ENCODE results near the gene CLDN1. TPM values are rescaled to one million over a fixed set of nuclear protein-coding genes. Genes with fewer than 3 reads are reported as not detected.

Gene CLDN1
- total RNA-seq, 1 donor from 2014 or later, result 14.0 TPM

DNA sequence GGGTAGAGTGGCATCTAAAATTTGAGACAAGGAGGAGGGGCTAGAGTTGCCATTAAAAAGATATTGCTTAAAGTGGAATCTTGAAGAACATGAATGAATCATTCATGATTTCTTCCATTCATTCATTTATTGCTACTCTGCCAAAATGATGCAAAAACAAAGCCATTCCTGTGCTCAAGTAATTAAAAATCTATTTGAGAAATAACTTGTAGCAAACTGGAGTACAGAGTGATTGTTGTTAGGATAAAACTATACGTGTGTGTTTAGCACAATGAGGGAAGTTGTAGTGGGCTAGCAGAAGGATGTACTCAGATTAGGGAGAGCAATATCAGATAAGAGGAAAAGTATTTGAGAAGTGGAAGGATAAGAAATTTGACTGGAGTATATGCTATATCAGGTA, 11.7 kb upstream of the CLDN1 start:
- DNase-seq (ENCODE audit: low spot score), result no peak

DNA sequence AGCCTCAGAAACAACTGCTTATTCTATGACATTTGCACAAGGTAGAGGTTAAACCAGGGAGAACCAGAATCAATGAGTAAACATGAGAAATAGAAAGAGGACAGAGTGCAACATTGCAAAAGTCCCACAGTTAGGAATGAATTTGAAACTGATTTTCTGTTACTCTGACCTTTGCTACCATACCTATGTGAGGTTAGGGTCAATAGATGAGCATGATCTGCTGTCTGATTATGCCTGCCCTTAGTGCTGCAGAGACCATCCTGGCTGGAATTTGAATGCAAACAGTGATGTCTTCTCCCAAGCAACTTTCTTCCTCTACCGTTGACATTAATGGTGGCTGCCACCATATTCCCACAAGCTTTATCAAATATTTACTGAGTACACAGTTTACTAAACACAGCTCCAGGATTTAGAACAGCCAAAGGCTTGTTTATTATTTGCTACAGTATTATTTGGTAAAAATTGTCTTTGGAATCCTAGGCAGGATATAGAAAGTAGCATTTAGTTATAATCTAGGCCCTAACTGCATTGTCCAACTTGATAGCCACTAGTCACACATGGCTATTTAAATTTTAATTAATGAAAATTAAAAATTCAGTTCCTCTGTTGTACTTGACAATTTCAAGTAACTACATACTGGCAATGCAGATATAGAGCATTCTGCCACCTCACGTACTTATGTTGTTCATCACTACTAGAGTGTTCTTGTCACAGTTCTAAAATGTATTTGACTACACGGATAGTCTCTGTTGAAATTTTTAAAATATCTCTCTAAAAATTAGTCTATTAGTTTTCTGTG, 8.9 kb upstream of the CLDN1 start:
- no peak for DNase-seq (ENCODE audit: low spot score)

DNA sequence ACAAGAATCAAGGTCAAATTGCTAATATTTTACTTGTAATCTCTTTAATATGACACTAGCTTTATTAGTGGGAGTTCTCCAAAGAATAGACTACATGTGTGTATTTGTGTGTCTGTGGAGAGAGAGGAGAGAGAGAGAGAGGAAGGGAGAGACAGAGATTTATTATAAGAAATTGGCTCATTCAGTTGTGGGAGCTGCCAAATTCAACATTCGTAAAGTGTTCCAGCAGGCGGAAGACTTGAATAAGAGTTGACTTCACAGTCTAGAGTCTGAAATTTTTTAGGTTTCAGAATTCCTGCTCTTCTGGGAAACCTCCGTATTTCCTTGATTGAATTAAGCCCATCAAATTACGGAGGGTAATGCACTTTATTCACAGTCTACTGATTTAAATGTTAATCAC, 4.7 kb upstream of the CLDN1 start:
- DNase-seq (ENCODE audit: low spot score), result peak; percentile 64

DNA sequence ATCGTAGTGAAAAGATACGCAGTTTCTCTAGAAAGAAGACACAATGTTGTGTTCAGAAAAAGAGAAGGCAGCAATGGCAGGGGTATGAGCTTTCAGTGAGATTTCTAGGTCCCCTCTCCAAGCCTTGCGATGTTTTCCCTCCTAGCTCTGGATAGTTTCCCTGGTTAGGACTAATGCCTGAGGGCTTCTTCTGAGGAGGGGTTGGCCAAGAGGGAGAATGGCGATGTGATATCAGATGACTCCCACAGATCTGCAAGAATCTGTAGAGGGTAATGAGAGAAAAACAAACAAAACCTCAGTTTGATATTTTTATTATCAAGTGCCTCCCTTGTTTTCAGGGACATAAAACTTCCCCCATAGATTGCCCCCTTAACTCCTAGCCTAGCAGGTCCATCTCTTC, 4.1 kb upstream of the CLDN1 start:
- DNase-seq (ENCODE audit: low spot score), result no peak

DNA sequence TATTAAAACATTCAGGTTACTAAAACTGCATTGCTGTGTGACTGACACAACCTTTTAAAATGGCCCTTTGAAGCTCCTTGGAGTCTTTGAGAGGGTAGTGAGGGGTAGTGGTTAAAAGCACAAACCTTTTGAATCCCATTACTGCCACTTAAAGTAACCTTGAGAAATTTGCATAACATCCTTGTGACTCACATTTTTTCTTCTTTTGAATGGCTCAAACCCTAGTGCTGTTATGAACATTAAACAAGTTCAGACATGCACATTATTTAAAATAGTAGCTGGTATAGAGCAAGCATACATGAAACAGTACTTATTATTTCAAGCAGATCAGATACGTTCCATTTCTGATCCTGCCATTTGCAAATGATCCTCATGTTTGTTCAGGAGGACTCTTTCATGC, 3.7 kb upstream of the CLDN1 start:
- no peak for DNase-seq (ENCODE audit: low spot score)

DNA sequence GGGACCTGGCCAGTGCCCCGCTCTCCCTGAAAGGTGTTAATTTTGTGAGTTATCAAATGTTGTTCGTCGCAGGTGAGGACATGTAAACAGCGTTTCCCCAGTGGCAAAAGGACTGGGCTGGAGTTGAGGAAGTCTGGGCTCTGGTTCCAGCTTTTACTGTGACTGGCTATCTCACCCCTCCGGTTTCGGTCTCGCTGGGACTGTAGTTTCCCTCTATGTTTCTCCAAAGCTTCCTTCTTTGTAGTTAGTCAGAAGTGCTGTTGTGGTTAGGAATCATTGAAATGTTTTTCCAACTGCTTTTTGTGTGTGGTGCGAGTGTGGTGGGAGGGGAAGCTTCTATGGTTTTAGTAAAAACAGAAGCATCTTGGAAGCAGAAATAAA, 990 bp upstream of the CLDN1 start:
- no peak for DNase-seq (ENCODE audit: low spot score)

DNA sequence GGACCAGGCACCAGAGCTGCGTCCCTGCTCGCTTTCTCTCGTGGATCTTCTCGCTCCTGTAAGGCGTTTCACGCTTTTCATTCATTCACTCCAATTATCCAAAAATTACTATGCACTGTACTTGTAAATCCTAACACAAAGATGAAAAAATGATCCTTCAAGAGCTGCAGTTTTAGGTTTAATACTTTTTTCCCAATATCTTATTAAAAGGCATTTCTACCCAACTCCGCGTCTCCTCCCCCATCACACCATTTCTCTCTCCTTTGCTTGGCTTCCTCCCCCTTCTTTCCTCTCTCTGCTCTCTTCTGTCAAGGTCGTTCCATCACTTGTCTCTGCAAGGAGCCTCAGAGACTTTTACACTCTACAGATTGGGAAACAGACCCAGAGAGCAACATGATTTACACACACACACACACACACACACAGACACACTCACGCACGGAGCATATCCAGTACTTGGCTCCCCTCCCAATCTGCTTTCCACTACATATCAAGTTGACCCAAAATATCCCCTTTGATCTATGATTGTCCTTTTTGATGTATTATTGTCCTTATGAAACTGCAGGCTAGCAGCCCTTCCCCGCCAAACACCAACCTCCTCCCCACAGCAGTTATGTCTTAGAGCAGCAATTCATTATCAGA, 479 bp upstream of the CLDN1 start:
- no peak for DNase-seq (ENCODE audit: low spot score)

DNA sequence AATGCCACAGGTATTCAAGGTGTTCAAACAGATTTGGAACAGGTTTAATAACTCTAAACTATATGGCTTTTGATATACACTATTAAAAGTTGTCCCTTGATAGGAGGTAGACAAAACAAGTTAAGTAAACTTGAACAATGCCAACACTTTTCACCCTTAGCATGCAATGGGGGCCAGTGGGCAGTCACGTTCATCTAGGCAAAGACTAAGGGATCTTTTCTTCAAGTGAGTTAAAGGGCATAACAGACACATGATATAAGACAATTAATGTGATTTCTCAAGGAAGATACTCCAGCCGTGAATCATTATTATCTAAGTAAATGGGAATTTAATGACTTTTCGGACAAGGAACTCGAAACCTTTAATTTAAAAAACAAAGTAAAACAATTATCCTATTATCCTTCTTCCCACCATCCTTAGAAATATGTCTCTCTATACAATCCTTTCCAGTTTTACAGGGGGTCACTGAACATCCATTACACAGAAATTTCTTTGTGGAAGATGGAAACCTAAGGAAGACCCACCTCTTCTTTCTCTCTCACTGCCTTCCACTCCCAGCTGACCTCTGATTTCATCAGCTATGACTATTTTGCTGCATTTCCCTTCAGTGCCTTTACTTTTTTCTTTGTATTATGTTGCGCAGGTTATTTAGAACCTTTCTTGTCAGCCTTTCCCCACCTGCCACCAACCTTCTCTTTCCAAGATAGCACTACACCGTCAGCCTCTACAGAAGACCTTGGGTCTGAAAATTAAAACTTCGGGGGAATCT, 1.5 kb downstream of the CLDN1 start:
- no peak for DNase-seq (ENCODE audit: low spot score)

DNA sequence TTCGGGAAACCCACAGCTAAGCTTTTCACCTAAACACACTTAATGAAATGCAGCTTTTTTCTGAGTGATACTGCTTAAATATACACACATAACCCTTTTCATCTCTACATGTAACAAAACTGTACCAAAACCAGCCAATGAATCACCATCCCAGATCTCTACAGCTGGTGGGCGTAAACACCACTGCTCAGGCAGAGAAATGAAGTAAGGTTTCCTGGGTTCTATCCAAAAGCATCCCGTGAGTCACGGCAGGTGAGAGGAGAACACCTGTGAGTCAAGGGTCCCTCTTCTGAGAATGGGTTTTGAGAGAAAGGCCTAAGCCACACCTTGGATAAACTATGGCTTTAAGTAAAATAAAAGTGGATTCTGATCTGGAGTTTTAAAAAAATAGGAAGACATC, 2.6 kb downstream of the CLDN1 start:
- no peak for DNase-seq (ENCODE audit: low spot score)

DNA sequence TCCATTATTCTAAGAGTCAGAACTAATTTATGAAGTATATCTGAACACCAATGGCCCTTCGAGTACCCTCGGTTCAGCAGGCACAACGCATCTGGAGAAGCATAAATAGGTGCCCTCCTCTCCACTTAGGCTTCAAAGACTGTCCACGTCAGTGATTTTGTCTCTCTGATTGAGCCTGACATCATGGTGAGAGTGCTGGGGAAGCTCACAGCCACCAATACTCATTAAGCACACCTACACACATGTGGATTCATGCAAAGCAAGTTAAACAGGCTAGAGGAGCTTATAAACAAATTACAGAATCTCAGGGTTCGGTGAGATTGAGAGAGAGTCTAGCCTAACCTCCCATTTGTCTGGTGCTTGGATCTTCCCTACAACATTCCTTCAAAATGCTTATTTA, 3.6 kb downstream of the CLDN1 start:
- no peak for DNase-seq (ENCODE audit: low spot score)

DNA sequence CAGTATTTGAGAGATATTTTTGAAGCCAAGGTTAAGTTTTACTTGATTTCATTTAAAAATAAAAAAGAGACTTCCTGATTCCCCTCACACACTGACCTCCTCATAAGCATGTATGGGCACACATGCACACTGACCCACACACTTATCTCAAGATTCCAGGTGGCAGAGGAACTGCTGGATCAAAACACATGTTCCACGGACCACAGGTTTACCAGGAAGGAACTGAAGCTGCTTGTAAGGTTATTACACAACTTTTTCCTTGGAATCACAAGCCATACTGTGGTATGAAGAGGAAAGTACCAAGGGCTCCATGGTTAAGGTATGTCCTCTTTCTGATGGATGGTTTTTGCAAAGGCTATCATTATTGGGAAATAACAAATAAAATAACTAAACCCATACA, 7.5 kb downstream of the CLDN1 start:
- no peak for DNase-seq (ENCODE audit: low spot score)

DNA sequence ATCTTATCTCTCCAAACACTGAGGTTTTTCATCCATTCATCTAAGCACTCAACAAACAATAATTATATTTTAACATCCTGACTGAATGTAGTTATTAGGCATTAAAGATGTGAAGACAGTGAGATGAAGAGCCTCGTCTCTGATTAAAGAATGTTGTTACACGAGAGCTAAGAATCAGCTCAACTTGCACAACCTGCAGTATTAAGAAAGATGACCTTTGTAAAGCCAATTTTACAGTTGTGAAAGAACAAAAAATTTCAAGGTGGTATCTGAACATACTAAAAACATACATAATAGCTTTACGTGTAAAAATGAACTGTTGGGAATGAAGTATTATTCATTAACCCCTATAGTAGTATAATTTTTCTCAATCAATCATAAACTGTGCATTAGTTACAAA, 12.8 kb downstream of the CLDN1 start:
- DNase-seq (ENCODE audit: low spot score), result no peak

DNA sequence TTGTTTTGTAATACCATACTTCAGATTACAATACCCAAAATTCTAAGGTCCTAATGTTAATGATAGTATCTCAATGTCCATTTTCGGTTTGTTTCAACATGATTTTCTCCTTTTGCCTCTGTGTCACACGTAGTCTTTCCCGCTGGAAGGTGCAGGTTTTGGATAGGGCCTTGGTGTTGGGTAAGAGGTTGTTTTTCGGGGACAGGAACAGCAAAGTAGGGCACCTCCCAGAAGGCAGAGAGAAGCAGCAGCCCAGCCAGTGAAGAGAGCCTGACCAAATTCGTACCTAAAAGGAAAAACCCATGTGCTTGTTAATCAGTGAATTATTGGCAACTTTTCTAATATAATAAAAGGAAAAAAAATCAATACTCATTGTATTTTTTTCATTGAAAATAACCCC, 14.1 kb downstream of the CLDN1 start:
- no peak for DNase-seq (ENCODE audit: low spot score)

DNA sequence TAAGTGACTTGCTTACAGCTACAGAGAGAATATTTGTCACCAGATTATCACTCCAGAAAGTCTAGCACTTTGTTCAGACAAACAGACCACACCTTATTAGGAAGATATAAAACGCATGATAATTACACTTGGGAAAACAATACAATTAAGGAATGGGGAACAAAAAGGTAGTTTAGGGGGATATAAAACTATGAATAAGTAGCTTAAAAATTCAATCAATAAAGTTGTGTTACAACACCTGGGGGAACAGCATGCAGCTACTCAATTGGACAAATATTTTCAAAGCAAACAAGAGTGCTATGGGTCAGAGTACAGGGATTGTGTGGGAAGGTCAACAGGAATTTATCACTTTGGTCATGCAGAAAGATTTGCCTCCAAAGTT, 15.1 kb downstream of the CLDN1 start:
- no peak for DNase-seq (ENCODE audit: low spot score)

DNA sequence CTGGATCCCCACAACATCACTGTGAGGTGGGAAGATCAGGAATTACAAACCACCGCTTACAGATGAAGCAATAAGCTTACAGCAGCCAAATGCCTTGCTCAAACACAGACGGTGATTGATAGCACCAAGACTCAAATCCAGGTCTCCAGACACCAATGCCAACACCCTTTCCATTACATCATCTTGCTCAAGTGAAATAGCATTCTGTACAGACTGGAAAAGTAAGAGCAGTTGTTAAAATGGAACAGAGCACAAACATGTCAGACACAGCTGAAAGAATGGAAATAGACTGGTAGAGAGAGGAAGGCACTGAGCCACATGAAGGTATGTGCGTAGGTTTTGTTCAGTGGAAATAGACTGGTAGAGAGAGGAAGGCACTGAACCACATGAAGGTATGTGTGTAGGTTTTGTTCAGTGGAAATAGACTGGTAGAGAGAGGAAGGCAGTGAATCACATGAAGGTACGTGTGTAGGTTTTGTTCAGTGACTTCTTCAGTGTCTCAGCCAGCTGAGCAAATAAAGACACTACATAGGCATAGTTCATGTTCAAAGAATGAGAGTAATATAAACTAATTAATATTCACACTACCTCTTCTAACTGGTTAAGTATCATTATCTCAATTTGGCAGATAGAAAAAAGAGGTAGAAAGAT, 15.6 kb downstream of the CLDN1 start:
- DNase-seq (ENCODE audit: low spot score), result peak; percentile 35

DNA sequence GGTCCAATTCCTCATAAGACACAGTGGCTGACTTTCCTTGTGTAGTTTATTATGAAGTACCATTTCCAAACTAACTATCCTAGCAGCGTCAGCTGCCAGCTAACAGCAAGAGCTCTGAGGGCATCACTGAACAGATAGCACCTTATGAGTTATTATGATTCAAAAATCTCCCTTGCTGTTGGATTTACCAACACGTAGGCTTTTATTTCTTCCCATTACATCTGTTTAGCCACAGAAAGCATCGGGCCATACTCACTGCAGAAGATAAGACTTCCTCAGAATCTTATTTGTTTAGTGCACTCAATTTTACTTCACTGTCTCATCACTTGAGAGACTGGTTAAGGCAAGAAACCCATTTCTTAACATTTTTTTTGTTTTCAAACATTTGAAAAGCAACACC, 16.2 kb downstream of the CLDN1 start:
- DNase-seq (ENCODE audit: low spot score), result no peak

DNA sequence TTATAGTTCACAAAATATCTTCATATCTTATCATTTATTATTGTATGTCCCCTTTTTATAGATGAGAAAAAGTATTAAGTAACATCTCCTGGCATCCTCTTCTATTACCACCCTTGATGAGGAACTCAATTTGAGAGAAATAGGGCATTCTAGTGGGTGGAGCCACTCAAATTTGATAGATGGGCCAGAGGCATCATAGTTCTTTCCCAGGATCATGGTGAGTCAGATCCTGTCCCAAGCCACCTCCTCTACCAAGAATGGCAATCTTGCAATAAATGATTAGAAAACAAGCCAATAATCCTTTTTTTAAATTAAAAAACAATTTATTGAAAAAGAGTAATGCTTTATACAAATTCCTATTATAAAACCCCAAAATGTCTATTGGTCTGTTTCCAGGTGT, 16.8 kb downstream of the CLDN1 start:
- DNase-seq (ENCODE audit: low spot score), result no peak

DNA sequence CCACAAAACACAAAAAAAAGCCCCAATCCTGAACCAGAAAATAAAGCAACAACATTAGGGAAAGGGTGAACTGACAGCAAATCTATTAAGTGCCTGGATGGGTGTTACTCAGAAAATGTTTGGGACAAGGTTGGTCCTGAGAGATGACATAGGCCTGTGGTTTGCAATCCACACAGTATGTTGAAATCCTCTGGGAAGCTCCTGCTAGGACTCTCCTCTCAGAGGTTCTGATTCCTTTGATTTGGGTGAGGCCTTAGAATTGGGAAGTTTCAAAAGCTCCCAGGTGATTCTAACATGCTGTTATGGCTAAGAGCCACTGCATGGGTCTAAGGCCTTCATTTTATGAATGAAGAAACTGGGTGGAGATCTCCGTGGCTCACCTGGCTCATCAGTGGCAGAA, 18.4 kb downstream of the CLDN1 start:
- DNase-seq (ENCODE audit: low spot score), result no peak

DNA sequence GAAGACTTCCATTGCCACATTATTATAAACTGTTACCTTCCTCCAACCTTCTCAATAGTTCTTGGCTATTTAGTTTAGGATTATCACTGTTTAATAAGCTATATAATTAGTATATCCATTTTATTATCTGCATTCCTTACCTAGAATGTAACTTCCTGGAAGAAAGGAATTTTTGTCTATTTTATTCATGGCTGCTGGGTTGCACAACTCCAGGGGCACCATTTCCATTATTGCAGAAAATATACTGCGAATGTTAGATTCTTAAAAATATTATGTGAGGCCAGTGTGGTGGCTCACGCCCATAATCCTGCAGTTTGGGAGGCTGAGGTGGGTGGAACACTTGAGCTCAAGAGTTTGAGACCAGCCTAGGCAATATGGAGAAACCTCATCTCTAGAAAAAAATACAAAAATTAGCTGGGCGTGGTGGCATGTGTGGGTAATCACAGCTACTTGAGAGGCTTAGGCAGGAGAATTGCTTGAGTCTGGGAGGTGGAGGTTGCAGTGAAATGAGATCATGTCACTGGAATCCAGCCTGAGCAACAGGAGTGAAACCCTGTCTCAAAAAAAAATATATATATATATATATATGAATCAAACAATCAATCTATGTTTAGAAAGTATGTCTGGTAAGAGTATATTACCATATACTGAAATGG, 19.9 kb downstream of the CLDN1 start:
- DNase-seq (ENCODE audit: low spot score), result no peak

DNA sequence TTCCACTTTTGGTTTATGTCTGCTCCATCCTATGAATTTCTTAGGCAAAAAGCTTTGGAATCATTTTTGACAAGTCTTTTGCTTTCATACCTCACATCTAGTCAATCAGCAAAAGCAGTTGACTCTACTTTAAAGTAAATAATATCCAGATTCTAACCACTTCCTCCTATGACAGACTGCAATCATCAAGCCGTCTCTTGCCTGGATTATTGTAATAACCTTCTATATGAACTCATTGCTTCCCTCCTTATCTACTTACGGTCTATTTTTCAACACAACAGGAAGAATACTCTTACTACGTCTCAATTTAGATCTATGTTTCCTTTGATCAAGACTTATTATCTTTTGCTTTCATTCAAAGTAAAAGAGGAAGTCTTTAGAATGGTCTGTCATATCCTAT, 20.7 kb downstream of the CLDN1 start:
- DNase-seq (ENCODE audit: low spot score), result no peak

DNA sequence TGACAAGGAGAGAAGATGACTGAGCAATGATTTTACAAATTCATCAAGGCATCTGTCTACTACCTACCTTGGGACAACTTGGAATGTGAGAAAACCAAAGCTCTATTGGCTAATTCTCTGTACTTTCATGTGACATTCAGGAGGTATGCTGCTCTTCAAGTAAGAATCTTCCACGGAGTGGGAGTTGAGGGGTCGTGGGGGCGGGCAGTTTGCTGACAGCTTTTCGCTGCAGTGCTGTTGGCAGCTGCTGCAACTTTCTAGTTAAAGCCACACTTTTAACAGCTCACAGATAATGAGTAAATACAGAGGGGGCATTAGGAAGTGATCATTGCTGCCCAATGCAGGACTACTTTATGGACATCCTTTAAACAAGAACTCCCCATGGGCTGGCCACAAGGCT, 22.3 kb downstream of the CLDN1 start:
- no peak for DNase-seq (ENCODE audit: low spot score)

DNA sequence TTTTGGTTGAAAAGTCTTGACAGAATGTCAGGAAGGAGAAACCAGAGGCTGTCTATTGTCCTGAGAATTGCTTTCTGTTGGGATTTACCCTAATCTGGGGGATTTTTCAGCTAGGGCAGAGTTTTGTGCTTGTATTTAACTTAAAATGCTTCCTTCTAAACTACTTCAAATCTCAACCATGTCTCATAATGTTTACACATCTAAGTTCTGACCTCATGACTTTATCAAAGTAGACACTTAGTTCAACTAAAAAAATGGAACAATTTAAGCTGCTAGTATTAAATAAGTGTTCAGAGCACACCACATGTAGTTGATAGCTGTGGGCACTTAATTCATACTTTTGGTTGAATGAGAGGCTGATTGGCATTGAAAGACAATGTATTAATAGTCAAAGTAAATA, 28.2 kb downstream of the CLDN1 start:
- DNase-seq (ENCODE audit: low spot score), result no peak

Measured in umbilical cord (tissue), 2 donors.